H1 (cell line): ENCODE results near the gene TGM1. TPM values are rescaled to one million over a fixed set of nuclear protein-coding genes. Genes with fewer than 3 reads are reported as not detected.

Source experiments
- CTCF ChIA-PET: fragments of 300-600 bp; sonication (Branson Sonifier 250); formaldehyde crosslinking; loops from one replicate; lab custom pipeline; 2021; ENCODE audit not compliant: partially characterized antibody; lab: Charles Lee
- POLR2A ChIA-PET: fragments of 300-600 bp; sonication (Branson Sonifier 250); formaldehyde crosslinking; loops from one replicate; lab custom pipeline; 2021; ENCODE audit warnings: inconsistent platforms; ENCODE audit not compliant: partially characterized antibody; lab: Charles Lee
- DNase-seq, 2 experiments: peaks; one replicate each; pipeline versions ENCODE4 v3.0.0 to v3.0.0-alpha.2; 2010 to 2022; ENCODE audit warnings: low spot score in 2 of 2, low read depth in 1 of 2, mixed read lengths in 1 of 2
- FAIRE-seq: peaks from 2 replicates; lab custom pipeline; 2011; peaks lifted over from hg19 to GRCh38; lab: Jason Lieb, UNC
- H2AFZ ChIP-seq: 2 replicates; pipeline ENCODE4 v1.8.1; 2012; ENCODE audit warnings: low read length, inconsistent platforms
- H2AK5ac ChIP-seq: 2 replicates; pipeline ENCODE4 v1.6.1; 2013; ENCODE audit warnings: low read depth, low read length
- H2BK120ac ChIP-seq: replicated peaks from 2 replicates; pipeline ENCODE3; 2013; ENCODE audit warnings: low read depth, low read length, inconsistent platforms
- H2BK12ac ChIP-seq: 2 replicates; pipeline ENCODE4 v1.6.1; 2013; ENCODE audit warnings: low read depth, low read length
- H2BK15ac ChIP-seq: 2 replicates; pipeline ENCODE4 v1.6.1; 2013; ENCODE audit warnings: low read length
- H2BK20ac ChIP-seq: 2 replicates; pipeline ENCODE4 v1.6.1; 2013; ENCODE audit warnings: low read length
- H2BK5ac ChIP-seq: 2 replicates; pipeline ENCODE4 v1.6.1; 2013; ENCODE audit warnings: low read depth, low read length
- H3K14ac ChIP-seq: 2 replicates; pipeline ENCODE4 v1.6.1; 2013; ENCODE audit warnings: inconsistent platforms; ENCODE audit not compliant: insufficient read length
- H3K18ac ChIP-seq: 2 replicates; pipeline ENCODE4 v1.6.1; 2013; ENCODE audit warnings: low read length; ENCODE audit errors: extremely low read depth
- H3K23ac ChIP-seq: 2 replicates; pipeline ENCODE4 v1.6.1; 2013; ENCODE audit warnings: inconsistent platforms; ENCODE audit not compliant: insufficient read length
- H3K23me2 ChIP-seq: 2 replicates; pipeline ENCODE4 v1.6.1; 2013; ENCODE audit warnings: low read depth, low read length
- H3K27ac ChIP-seq: 2 replicates; pipeline ENCODE4 v1.6.1; 2011; ENCODE audit warnings: low read depth, low read length, inconsistent platforms
- H3K27me3 ChIP-seq, 4 experiments: replicated peaks in 1 of 4; 1 replicate in 1 of 4; 2 replicates in 3 of 4; pipeline versions ENCODE4 v1.6.1 to v1.8.1; 2011 to 2013; ENCODE audit warnings: low read length in 3 of 4, mild to moderate bottlenecking in 3 of 4, inconsistent platforms in 2 of 4, mixed read lengths in 2 of 4, moderate library complexity in 1 of 4; ENCODE audit not compliant: control insufficient read depth in 3 of 4, insufficient read depth in 3 of 4; ENCODE audit errors: extremely low read depth in 1 of 4
- H3K36me3 ChIP-seq, 4 experiments: 2 replicates each; pipeline versions ENCODE4 v1.6.1 to v1.8.1; 2011 to 2013; ENCODE audit warnings: mild to moderate bottlenecking in 4 of 4, low read length in 3 of 4, moderate library complexity in 2 of 4, control low read depth in 1 of 4, inconsistent platforms in 1 of 4; ENCODE audit not compliant: insufficient read depth in 4 of 4, control insufficient read depth in 2 of 4
- H3K4ac ChIP-seq: replicated peaks from 2 replicates; pipeline ENCODE3; 2013; ENCODE audit warnings: low read length, low read depth, mixed read lengths, inconsistent platforms; ENCODE audit not compliant: insufficient read length
- H3K4me1 ChIP-seq, 4 experiments: replicated peaks in 1 of 4; 1 replicate in 1 of 4; 2 replicates in 3 of 4; pipeline versions ENCODE4 v1.6.1 to v1.8.1; 2011 to 2013; ENCODE audit warnings: low read length in 3 of 4, inconsistent platforms in 2 of 4, mixed read lengths in 1 of 4; ENCODE audit not compliant: insufficient read depth in 4 of 4, control insufficient read depth in 3 of 4
- H3K4me2 ChIP-seq, 2 experiments: 2 replicates each; pipeline versions ENCODE4 v1.6.1 to v1.8.1; 2011 to 2013; ENCODE audit warnings: low read depth in 2 of 2, low read length in 2 of 2, control low read depth in 1 of 2, inconsistent platforms in 1 of 2, mild to moderate bottlenecking in 1 of 2; ENCODE audit not compliant: insufficient read depth in 1 of 2
- H3K4me3 ChIP-seq, 4 experiments: fragments of 200-600, 300-600 bp in 1 of 4; sonication (generic), shearing (Covaris generic), sonication (Bioruptor Twin) in 1 of 4; 2 replicates each; pipeline versions ENCODE4 v1.5.1 to v1.8.1; 2011 to 2016; ENCODE audit warnings: low read length in 4 of 4, low read depth in 3 of 4, control low read depth in 2 of 4, inconsistent platforms in 2 of 4, mild to moderate bottlenecking in 2 of 4, mixed read lengths in 1 of 4, moderate library complexity in 1 of 4; ENCODE audit not compliant: insufficient read depth in 2 of 4; ENCODE audit errors: extremely low read depth in 1 of 4
- H3K56ac ChIP-seq: replicated peaks from 2 replicates; pipeline ENCODE3; 2013; ENCODE audit warnings: low read depth, mild to moderate bottlenecking, mixed read lengths, low read length, inconsistent platforms; ENCODE audit not compliant: insufficient read length
- H3K79me1 ChIP-seq: 2 replicates; pipeline ENCODE4 v1.6.1; 2013; ENCODE audit warnings: low read depth, low read length, control low read depth
- H3K79me2 ChIP-seq, 2 experiments: 2 replicates each; pipeline versions ENCODE4 v1.6.1 to v1.8.1; 2012 to 2013; ENCODE audit warnings: low read length in 2 of 2, mild to moderate bottlenecking in 2 of 2, inconsistent platforms in 1 of 2; ENCODE audit not compliant: insufficient read depth in 2 of 2, control insufficient read depth in 1 of 2
- H3K9ac ChIP-seq, 4 experiments: replicated peaks in 1 of 4; 1 replicate in 1 of 4; 2 replicates in 3 of 4; pipeline versions ENCODE4 v1.6.1 to v1.8.1; 2011 to 2013; ENCODE audit warnings: low read depth in 3 of 4, low read length in 3 of 4, control low read depth in 2 of 4, mild to moderate bottlenecking in 2 of 4, moderate library complexity in 2 of 4, inconsistent platforms in 1 of 4; ENCODE audit errors: extremely low read depth in 1 of 4
- H3K9me3 ChIP-seq, 2 experiments: 2 replicates each; pipeline versions ENCODE4 v1.6.1 to v1.8.1; 2012 to 2013; ENCODE audit warnings: mild to moderate bottlenecking in 2 of 2, moderate library complexity in 2 of 2, control low read depth in 1 of 2, inconsistent platforms in 1 of 2, low read depth in 1 of 2, low read length in 1 of 2, mixed read lengths in 1 of 2; ENCODE audit not compliant: insufficient read depth in 2 of 2
- H4K20me1 ChIP-seq, 2 experiments: replicated peaks in 1 of 2; 2 replicates each; pipeline versions ENCODE3 to v1.8.1; 2011 to 2013; ENCODE audit warnings: inconsistent platforms in 2 of 2, low read length in 2 of 2, mild to moderate bottlenecking in 1 of 2; ENCODE audit not compliant: insufficient read depth in 2 of 2, control insufficient read depth in 1 of 2
- H4K5ac ChIP-seq: 2 replicates; pipeline ENCODE4 v1.6.1; 2013; ENCODE audit warnings: low read length, low read depth, mixed read lengths, inconsistent platforms; ENCODE audit not compliant: insufficient read length
- H4K8ac ChIP-seq: 2 replicates; pipeline ENCODE4 v1.8.0; 2013; ENCODE audit warnings: mild to moderate bottlenecking, moderate library complexity, low read length, inconsistent platforms; ENCODE audit not compliant: insufficient read depth; ENCODE audit errors: extremely low read depth
- H4K91ac ChIP-seq: replicated peaks from 2 replicates; pipeline ENCODE3; 2013; ENCODE audit warnings: low read length, mixed read lengths, inconsistent platforms; ENCODE audit not compliant: insufficient read length
- BACH1 ChIP-seq: IDR thresholded peaks from 2 replicates; pipeline ENCODE4 v1.6.1; 2012; ENCODE audit warnings: low read length, improper control_type of control experiment
- CHD1 ChIP-seq: IDR thresholded peaks from 2 replicates; pipeline ENCODE4 v1.6.1; 2012; ENCODE audit warnings: low read depth, low read length, improper control_type of control experiment
- CTBP2 ChIP-seq: IDR thresholded peaks from 2 replicates; pipeline ENCODE4 v1.7.0; 2011; ENCODE audit warnings: borderline replicate concordance, mild to moderate bottlenecking, moderate library complexity, mixed read lengths, low read length; ENCODE audit not compliant: insufficient read depth, insufficient read length
- EGR1 ChIP-seq: IDR thresholded peaks from 2 replicates; pipeline ENCODE4 v1.6.1; 2011; ENCODE audit warnings: low read depth, low read length, borderline replicate concordance
- EP300 ChIP-seq, 2 experiments: IDR thresholded peaks; 1 replicate in 1 of 2; 2 replicates in 1 of 2; pipeline ENCODE4 v1.6.1; 2011 to 2012; ENCODE audit warnings: low read depth in 2 of 2, low read length in 2 of 2, mild to moderate bottlenecking in 2 of 2, borderline replicate concordance in 1 of 2, inconsistent platforms in 1 of 2, moderate library complexity in 1 of 2
- POU5F1 ChIP-seq: IDR thresholded peaks from 2 replicates; pipeline ENCODE4 v1.6.1; 2011; ENCODE audit warnings: low read depth, mild to moderate bottlenecking, low read length, moderate library complexity
- RAD21 ChIP-seq, 2 experiments: IDR thresholded peaks in 1 of 2; conservative IDR thresholded peaks in 1 of 2; 2 replicates each; pipeline ENCODE4 v1.6.1; 2011; ENCODE audit warnings: low read depth in 2 of 2, low read length in 2 of 2, improper control_type of control experiment in 1 of 2, inconsistent platforms in 1 of 2, mild to moderate bottlenecking in 1 of 2, moderate library complexity in 1 of 2
- RBBP5 ChIP-seq: IDR thresholded peaks from 2 replicates; pipeline ENCODE4 v1.7.1; 2012; ENCODE audit warnings: low read depth, mild to moderate bottlenecking, inconsistent platforms, low read length, moderate library complexity, borderline replicate concordance
- RXRA ChIP-seq: IDR thresholded peaks from 2 replicates; pipeline ENCODE4 v1.6.1; 2011; ENCODE audit warnings: low read depth, mild to moderate bottlenecking, low read length, moderate library complexity; ENCODE audit not compliant: insufficient read depth
- SAP30 ChIP-seq: fragments of 300-600 bp; sonication (generic); IDR thresholded peaks from 2 replicates; pipeline ENCODE4 v1.7.1; 2012; ENCODE audit warnings: low read length, moderate library complexity, mild to moderate bottlenecking, inconsistent platforms; ENCODE audit not compliant: insufficient read depth, insufficient replicate concordance
- TAF1 ChIP-seq: IDR thresholded peaks from 2 replicates; pipeline ENCODE4 v1.6.1; 2011; ENCODE audit warnings: mild to moderate bottlenecking, low read depth, low read length
- WGBS, 2 experiments: shearing (Covaris generic) in 1 of 2; methylation state at CpG; one replicate each; pipeline versions ENCODE4 v1.1.6 to v1.1.7; 2013 to 2015; ENCODE audit warnings: low lambda C conversion rate in 2 of 2, mixed read lengths in 2 of 2, inconsistent platforms in 1 of 2, low coverage in 1 of 2, missing lambda C conversion rate in 1 of 2; ENCODE audit not compliant: insufficient replicate concordance in 2 of 2, insufficient coverage in 1 of 2, insufficient read length in 1 of 2; ENCODE audit errors: extremely low coverage in 1 of 2, missing lambda C conversion rate in 1 of 2; 5-methylcytosine and 5-hydroxymethylcytosine counted together
- polyA plus RNA-seq, 7 experiments: library from polyadenylated mRNA; depleted of rRNA in 3 of 7; stranded (reverse) in 5 of 7; unstranded in 2 of 7; fragments of >200 nt in 5 of 7; fragments of 200-250 nt in 2 of 7; gene quantifications; 1 replicate in 5 of 7; 2 replicates in 1 of 7; 4 replicates in 1 of 7; pipeline versions ENCODE4 v1.2.1 to v1.2.3, GENCODE V29; 2011 to 2013; ENCODE audit warnings: missing spikeins in 2 of 7, mixed read lengths in 2 of 7
- total RNA-seq: library from RNA; stranded (reverse); fragmentation: NEBNext Ultra II Directional; extraction: Animal tissue kit (Norgen Biotek cat#: 25700); gene quantifications from 2 replicates; pipeline ENCODE4 v1.2.1, GENCODE V29; 2021
- TF ChIP-seq, protein P1 (sequence below): IDR thresholded peaks from 2 replicates; pipeline ENCODE4 v1.6.1; 2011; ENCODE audit warnings: low read depth, mild to moderate bottlenecking, low read length; ENCODE audit not compliant: insufficient read depth

Gene TGM1
- total and polyA plus RNA-seq, 2 of the 8 experiments (the other 6 are each of a cell fraction or from before 2014, with no cell fraction given) = 1.8 to 2.2 TPM

DNA sequence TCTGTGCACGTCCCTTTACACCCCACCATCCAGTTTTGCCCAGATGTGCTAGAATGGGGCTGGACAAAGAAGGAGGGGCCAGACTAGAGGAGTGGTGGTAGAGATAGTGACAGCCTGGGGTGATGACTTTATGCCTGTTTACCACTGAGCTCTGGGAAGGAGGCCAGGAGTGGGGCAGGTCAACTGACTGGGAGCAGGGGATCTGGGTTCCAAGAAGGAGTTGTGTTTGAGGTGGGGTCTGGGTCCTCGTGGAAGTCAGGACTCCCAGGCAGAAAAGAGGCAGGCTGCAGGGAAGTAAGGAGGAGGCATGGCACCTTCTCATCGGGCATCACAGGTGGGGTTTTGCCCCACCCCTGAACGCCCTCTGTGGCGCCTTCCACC lies 47.3 kb upstream of the TGM1 start:
- Histone ChIP-seq H3K9ac (no peak overlapping the region), H2BK15ac (no peak overlapping the region)
- TF ChIP-seq RXRA (no peak), EGR1 (no peak), BACH1 (no peak), EP300 (IDR thresholded peaks at IDR 0.05; ENCODE audit: borderline replicate concordance in 1 of 2, low read depth in 2 of 2, low read length in 2 of 2) (no peak), CTBP2 (no peak), POU5F1 (no peak), TAF1 (no peak), CHD1 (no peak), SAP30 (no peak), RAD21 (IDR thresholded peaks at IDR 0.05 in 1 of 2, conservative IDR thresholded peaks at IDR 0.05 in 1 of 2; ENCODE audit: low read depth in 2 of 2, low read length in 2 of 2) (no peak), RBBP5 (no peak)
- TF ChIP-seq, protein P1, sequence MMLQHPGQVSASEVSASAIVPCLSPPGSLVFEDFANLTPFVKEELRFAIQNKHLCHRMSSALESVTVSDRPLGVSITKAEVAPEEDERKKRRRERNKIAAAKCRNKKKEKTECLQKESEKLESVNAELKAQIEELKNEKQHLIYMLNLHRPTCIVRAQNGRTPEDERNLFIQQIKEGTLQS = no peak

More for the DNA sequence above, 47.3 kb upstream of the TGM1 start:
- Histone ChIP-seq H3K23me2 (peaks cover 1% of the 10 kb centered on the region; the same call in 1 of the 2 replicates), H4K20me1 (peaks cover 2 to 8% of the 10 kb centered on the region in 2 experiments), H3K36me3 (peaks cover 9 to 17% (median 13%) of the 10 kb centered on the region in 4 experiments; a peak in 5 of 8 replicates), H3K27ac (no peak overlapping the region), H2BK5ac (no peak overlapping the region), H4K8ac (no peak overlapping the region), H3K4me3 (no peak overlapping the region), H3K4ac (no peak overlapping the region), H2BK20ac (no peak overlapping the region), H3K4me1 (no peaks in the 10 kb centered on the region), H4K5ac (no peak overlapping the region), H3K9me3 (no peaks in the 10 kb centered on the region), H3K56ac (no peak overlapping the region), H3K18ac (no peak overlapping the region), H2BK12ac (no peak overlapping the region), H3K4me2 (no peak overlapping the region), H2AFZ (no peak overlapping the region), H2BK120ac (no peak overlapping the region), H3K23ac (no peak overlapping the region), H3K14ac (no peak overlapping the region), H4K91ac (no peak overlapping the region), H2AK5ac (no peak overlapping the region), H3K79me1 (no peaks in the 10 kb centered on the region), H3K79me2 (no peaks in the 10 kb centered on the region), H3K27me3 (no peaks in the 10 kb centered on the region)
- WGBS, 2 experiments = 91% methylated on average over 5 of the region's 5 CpGs; no CpG with 5 or more reads in 1 of the 2 experiments
- POLR2A ChIA-PET = interaction anchor here (1.0 to 5.1 kb wide), 5 partner anchors 11 to 131 kb away, joined by 3 to 35 read pairs (median 6); partner anchors contain the start of genes DHRS1 and NOP9
- no peak for FAIRE-seq
- no peak for DNase-seq
- CTCF ChIA-PET = interaction anchor here (1.3 to 15.8 kb wide), 7 partner anchors 11 to 121 kb away, joined by 4 to 173 read pairs (median 36); partner anchors contain the start of genes ADCY4, DHRS1, NOP9 and RABGGTA
